ENCODE data around the gene ZNF414. TPM values are rescaled to one million over a fixed set of nuclear protein-coding genes. Genes with fewer than 3 reads are reported as not detected.

Gene ZNF414
- total RNA-seq, 2 donors from 2014 or later = 25.4 to 34.2 TPM

DNA sequence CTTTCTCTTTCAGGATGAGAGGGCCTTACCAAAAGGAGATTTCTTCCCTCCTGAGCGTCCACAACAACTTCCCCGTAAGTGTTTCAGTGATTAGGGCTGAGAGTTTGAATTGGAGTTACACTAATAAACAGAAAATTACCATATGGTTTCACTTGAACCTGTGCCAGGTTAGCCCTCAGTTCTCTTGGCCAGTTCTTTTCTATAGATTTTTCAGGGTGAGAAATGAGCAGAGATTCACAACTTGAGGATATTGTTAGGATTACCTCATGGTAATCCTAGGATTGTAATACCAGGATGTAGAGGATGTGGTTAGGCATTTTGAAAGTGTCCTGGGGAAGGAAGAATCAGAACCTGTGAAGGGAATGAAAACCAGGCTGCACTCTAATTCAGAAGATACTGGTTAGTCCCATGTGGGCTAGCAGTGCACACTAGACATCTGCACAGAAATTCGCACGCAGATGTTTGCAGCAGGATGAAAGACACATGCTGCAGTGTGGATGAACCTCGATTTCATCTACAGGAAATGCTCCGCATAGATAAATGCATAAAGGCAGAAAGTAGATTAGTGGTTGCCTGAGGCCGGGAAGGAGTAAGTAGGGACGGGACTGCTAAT is 45.1 kb downstream of the ZNF414 start:
- ATAC-seq (no peak), DNase-seq (no peak)
- H3K27me3 ChIP-seq = no peaks in the 10 kb centered on the region
- no peaks in the 10 kb centered on the region for H3K9me3 ChIP-seq
- TF ChIP-seq POLR2A (IDR thresholded peaks at IDR 0.05) = no peak
- TF ChIP-seq, protein P1, sequence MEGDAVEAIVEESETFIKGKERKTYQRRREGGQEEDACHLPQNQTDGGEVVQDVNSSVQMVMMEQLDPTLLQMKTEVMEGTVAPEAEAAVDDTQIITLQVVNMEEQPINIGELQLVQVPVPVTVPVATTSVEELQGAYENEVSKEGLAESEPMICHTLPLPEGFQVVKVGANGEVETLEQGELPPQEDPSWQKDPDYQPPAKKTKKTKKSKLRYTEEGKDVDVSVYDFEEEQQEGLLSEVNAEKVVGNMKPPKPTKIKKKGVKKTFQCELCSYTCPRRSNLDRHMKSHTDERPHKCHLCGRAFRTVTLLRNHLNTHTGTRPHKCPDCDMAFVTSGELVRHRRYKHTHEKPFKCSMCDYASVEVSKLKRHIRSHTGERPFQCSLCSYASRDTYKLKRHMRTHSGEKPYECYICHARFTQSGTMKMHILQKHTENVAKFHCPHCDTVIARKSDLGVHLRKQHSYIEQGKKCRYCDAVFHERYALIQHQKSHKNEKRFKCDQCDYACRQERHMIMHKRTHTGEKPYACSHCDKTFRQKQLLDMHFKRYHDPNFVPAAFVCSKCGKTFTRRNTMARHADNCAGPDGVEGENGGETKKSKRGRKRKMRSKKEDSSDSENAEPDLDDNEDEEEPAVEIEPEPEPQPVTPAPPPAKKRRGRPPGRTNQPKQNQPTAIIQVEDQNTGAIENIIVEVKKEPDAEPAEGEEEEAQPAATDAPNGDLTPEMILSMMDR (IDR thresholded peaks at IDR 0.05) = no peak
- no peak overlapping the region for H3K27ac ChIP-seq
- intact Hi-C loops (cut with DNase I) = no loop called here
- peaks cover 16% of the 10 kb centered on the region for H3K4me1 ChIP-seq
- 91% methylated on average over 8 of the region's 8 CpGs for WGBS, 2 donors
- H3K36me3 ChIP-seq (replicated peaks in 1 of 2; ENCODE audit: insufficient read depth in 1 of 2, low read depth in 2 of 2) = peaks cover 16 to 35% of the 10 kb centered on the region in 2 donors
- no peak overlapping the region for H3K4me3 ChIP-seq

DNA sequence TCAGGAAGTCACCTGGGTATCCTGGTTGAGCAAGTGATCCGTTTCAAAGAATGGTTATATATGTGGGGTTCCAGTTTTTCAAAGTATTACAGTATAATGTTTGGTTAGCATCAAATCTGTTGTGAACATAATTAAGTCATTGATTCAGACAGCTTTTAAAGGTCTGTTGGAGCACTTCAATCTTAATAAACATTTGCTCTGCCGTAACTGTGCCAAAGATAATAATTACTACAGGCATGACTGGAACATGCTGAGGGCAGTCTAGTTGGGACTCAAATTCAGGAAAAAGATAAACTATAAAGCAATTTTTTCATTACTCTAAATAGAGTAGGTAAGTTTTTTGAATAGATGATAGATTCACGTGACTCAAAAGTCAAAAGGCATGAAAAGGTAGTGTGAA is 45.8 kb downstream of the ZNF414 start:
- Histone ChIP-seq H3K36me3 (replicated peaks in 1 of 2; ENCODE audit: insufficient read depth in 1 of 2, low read depth in 2 of 2) (peaks cover 13 to 35% of the 10 kb centered on the region in 2 donors), H3K27ac (no peak overlapping the region), H3K27me3 (no peaks in the 10 kb centered on the region), H3K9me3 (no peaks in the 10 kb centered on the region), H3K4me1 (peaks cover 24% of the 10 kb centered on the region), H3K4me3 (no peak overlapping the region)
- intact Hi-C loops (cut with DNase I) = no loop called here
- 52% methylated on average over 3 of the region's 3 CpGs for WGBS, 2 donors
- DNase-seq (no peak), ATAC-seq (no peak)
- TF ChIP-seq POLR2A (IDR thresholded peaks at IDR 0.05) = no peak
- TF ChIP-seq, protein P1 (IDR thresholded peaks at IDR 0.05) = no peak

DNA sequence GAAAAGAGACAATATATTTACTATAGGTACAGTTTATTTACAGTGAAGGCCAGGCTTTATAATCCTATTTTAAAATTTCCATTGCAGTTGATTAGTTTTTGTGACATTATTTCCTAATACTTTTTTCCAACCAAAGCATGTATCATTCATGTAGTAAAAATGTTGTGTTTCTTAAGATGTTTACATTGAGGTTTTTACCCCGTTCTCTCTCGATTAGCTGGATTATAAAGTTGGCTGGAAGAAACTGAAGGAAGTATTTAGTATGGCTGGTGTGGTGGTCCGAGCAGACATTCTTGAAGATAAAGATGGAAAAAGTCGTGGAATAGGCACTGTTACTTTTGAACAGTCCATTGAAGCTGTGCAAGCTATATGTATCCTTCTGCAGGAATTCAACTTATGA is 47.9 kb downstream of the ZNF414 start:
- no peaks in the 10 kb centered on the region for H3K9me3 ChIP-seq
- TF ChIP-seq POLR2A (IDR thresholded peaks at IDR 0.05) = no peak
- TF ChIP-seq, protein P1 (IDR thresholded peaks at IDR 0.05) = no peak
- no peak for DNase-seq
- no peak overlapping the region for H3K27ac ChIP-seq
- no peak for ATAC-seq
- peaks cover 5 to 31% of the 10 kb centered on the region in 2 donors for H3K36me3 ChIP-seq (replicated peaks in 1 of 2; ENCODE audit: insufficient read depth in 1 of 2, low read depth in 2 of 2)
- H3K4me3 ChIP-seq = no peak overlapping the region
- intact Hi-C loops (cut with DNase I) = no loop called here
- H3K27me3 ChIP-seq = no peaks in the 10 kb centered on the region
- H3K4me1 ChIP-seq = peaks cover 31% of the 10 kb centered on the region
- WGBS, 2 donors = 87 to 89% methylated on average over 4 of the region's 4 CpGs

DNA sequence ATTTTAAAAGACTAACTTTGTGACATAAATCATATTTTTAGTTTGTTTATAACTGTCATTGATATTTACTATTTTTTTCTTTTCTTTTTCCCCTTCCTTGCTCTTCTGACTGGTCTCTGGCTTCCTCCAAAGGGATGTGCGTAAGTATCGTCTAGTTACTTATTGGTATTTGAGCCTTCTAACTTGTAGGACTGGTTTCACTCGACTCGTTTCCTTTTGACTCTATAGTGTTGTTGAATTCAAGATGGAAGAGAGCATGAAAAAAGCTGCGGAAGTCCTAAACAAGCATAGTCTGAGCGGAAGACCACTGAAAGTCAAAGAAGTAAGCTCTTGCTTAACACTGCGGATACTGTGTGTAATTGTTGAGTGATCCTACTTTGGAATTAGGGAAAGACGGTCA is 50.6 kb downstream of the ZNF414 start:
- WGBS, 2 donors = 71 to 77% methylated on average over 8 of the region's 8 CpGs

More for the DNA sequence above, 50.6 kb downstream of the ZNF414 start:
- Histone ChIP-seq H3K36me3 (replicated peaks in 1 of 2; ENCODE audit: insufficient read depth in 1 of 2, low read depth in 2 of 2) (peaks cover 0 to 16% of the 10 kb centered on the region in 2 donors), H3K4me1 (peaks cover 50% of the 10 kb centered on the region), H3K27ac (peak overlapping the region in 2 of 4 donors; percentile 21 to 46), H3K27me3 (no peaks in the 10 kb centered on the region), H3K9me3 (no peaks in the 10 kb centered on the region), H3K4me3 (no peak overlapping the region)
- DNase-seq = no peak
- no peak for ATAC-seq
- intact Hi-C loops (cut with DNase I) = no loop called here
- TF ChIP-seq POLR2A (IDR thresholded peaks at IDR 0.05) = no peak
- TF ChIP-seq, protein P1 (IDR thresholded peaks at IDR 0.05) = no peak

All from body of pancreas (tissue), 4 donors.